ENCODE measurements around the gene PDLIM1. TPM values are rescaled to one million over a fixed set of nuclear protein-coding genes. Genes with fewer than 3 reads are reported as not detected.

Gene PDLIM1
- total and polyA plus RNA-seq, 2 of the 13 experiments (the other 11 are each of a cell fraction or from before 2014, with no cell fraction given), result 119 to 123 TPM

DNA sequence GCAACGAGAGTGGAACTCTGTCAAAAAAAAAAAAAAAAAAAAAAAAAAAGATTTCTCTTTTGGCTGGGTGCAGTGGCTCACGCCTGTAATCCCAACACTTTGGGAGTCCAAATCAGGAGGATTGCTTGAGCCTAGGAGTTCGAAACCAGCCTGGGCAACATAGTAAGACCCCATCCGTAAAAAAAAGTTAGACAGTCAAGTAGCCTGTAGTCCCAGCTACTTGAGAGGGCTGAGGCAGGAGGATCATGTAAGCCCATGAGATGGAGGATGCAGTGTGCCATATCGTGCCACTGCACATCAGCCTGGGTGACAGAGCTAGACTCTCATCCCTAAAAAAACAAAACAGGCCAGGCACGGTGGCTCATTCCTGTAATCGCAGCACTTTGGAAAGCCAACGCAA lies 25.2 kb downstream of the PDLIM1 start:
- H3K27me3 ChIP-seq (ENCODE audit: control insufficient read depth in 1 of 2, insufficient read depth in 2 of 2, low read length in 2 of 2), result no peaks in the 10 kb centered on the region
- ATAC-seq (no peak), FAIRE-seq (no peak), DNase-seq (ENCODE audit: low spot score) (no peak)
- peaks cover 21 to 71% of the 10 kb centered on the region in 2 experiments for H3K36me3 ChIP-seq (replicated peaks in 1 of 2; ENCODE audit: control insufficient read depth in 1 of 2, insufficient read depth in 2 of 2, low read length in 2 of 2)
- H3K4me1 ChIP-seq (ENCODE audit: insufficient read depth, low read length), result peaks cover 61% of the 10 kb centered on the region
- ChIA-PET CTCF (ENCODE audit: low intra/inter-chr PET ratio, low total read pairs) (no interaction called here), POLR2A (no interaction called here)
- H3K4me3 ChIP-seq (replicated peaks in 1 of 3; ENCODE audit: insufficient read depth in 1 of 3, low read depth in 2 of 3, low read length in 3 of 3), result no peak overlapping the region
- intact Hi-C loops (cut with micrococcal nuclease; ENCODE audit: unreplicated experiment) (no loop called here), in situ Hi-C loops (cut with HindIII; ENCODE audit: extremely low pct_ligation_motif_present, low pct_unique_long_range_greater_than_20kb) (no loop called here)
- H3K4me2 ChIP-seq (ENCODE audit: low read depth, low read length), result no peak overlapping the region
- no peak overlapping the region for H3K9ac ChIP-seq (ENCODE audit: insufficient read depth, low read depth, low read length)
- no TSS peak for BruUV-seq (replicated peaks)
- 93% methylated on average over 8 of the region's 8 CpGs for WGBS (ENCODE audit: low lambda C conversion rate)
- TF ChIP-seq, protein P1, sequence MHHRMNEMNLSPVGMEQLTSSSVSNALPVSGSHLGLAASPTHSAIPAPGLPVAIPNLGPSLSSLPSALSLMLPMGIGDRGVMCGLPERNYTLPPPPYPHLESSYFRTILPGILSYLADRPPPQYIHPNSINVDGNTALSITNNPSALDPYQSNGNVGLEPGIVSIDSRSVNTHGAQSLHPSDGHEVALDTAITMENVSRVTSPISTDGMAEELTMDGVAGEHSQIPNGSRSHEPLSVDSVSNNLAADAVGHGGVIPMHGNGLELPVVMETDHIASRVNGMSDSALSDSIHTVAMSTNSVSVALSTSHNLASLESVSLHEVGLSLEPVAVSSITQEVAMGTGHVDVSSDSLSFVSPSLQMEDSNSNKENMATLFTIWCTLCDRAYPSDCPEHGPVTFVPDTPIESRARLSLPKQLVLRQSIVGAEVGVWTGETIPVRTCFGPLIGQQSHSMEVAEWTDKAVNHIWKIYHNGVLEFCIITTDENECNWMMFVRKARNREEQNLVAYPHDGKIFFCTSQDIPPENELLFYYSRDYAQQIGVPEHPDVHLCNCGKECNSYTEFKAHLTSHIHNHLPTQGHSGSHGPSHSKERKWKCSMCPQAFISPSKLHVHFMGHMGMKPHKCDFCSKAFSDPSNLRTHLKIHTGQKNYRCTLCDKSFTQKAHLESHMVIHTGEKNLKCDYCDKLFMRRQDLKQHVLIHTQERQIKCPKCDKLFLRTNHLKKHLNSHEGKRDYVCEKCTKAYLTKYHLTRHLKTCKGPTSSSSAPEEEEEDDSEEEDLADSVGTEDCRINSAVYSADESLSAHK (CRISPR knock-in tag; IDR thresholded peaks at IDR 0.05; ENCODE audit: borderline replicate concordance), result no peak
- TF ChIP-seq ZNF121 (CRISPR knock-in tag; IDR thresholded peaks at IDR 0.05), result peak; percentile 12; the same call in 1 of the 2 replicates
- H3K27ac ChIP-seq (ENCODE audit: extremely low read length, insufficient read depth, low read length), result peak overlapping the region; percentile 80
- no peaks in the 10 kb centered on the region for H3K9me3 ChIP-seq (ENCODE audit: low read length)
- peaks cover 4% of the 10 kb centered on the region for H3K79me2 ChIP-seq (ENCODE audit: insufficient read depth, low read length)
- no peaks in the 10 kb centered on the region; the same call in 1 of the 2 replicates for H4K20me1 ChIP-seq (ENCODE audit: insufficient read depth, low read length)
- no peak overlapping the region for H2AFZ ChIP-seq (ENCODE audit: low read length)

DNA sequence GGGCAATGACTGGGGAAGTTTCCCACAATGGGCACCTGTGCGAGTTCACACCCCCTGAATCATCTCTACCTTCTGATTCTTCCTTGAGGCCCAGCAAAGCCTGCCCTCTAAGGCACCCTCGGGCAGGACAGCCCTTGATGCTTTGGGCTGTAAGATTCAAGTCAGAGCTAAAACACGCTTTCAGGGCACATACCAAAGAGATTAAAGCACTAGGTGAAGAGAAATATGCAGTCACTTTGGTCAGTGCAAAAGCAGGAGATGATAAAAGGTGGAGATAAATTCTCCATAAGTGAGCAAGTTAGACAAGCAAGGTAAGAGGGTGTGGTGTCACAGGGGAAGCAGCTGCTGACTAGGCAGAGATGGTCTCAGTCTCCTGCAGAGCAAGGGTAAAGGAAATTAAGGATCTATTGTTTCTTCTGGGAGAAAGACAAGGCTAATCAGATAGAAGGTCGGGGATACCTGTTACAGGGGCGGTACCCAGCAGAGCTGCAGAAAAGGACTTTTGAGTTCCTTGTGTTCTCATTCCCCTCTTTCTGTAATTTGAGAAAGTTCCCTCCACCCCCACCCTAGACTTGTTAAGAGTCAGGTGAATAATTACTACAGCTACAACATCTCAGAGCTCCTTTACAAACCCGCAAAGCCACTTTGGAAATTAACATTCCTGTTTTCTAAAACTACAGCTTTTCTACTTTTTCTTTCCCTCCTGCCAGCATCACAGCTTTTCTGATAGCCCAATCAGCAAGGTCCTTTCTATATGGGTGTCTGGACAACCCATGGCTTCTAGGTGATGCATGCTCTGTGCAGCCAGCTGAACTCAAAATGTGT lies 26.4 kb downstream of the PDLIM1 start:
- no TSS peak for BruUV-seq (replicated peaks)
- in situ Hi-C loops (cut with HindIII; ENCODE audit: extremely low pct_ligation_motif_present, low pct_unique_long_range_greater_than_20kb) (loop anchor here (5.0 kb wide), 1 partner anchor 98 kb away; no protein-coding TSS in a partner anchor), intact Hi-C loops (cut with micrococcal nuclease; ENCODE audit: unreplicated experiment) (loop anchor here (5.0 kb wide), 1 partner anchor 83 kb away; no protein-coding TSS in a partner anchor)
- no peaks in the 10 kb centered on the region; the same call in 1 of the 2 replicates for H4K20me1 ChIP-seq (ENCODE audit: insufficient read depth, low read length)
- H3K79me2 ChIP-seq (ENCODE audit: insufficient read depth, low read length), result no peaks in the 10 kb centered on the region
- H3K27ac ChIP-seq (ENCODE audit: extremely low read length, insufficient read depth, low read length), result peak overlapping the region; percentile 39
- FAIRE-seq, result no peak
- no peaks in the 10 kb centered on the region for H3K9me3 ChIP-seq (ENCODE audit: low read length)
- H3K4me1 ChIP-seq (ENCODE audit: insufficient read depth, low read length), result peaks cover 65% of the 10 kb centered on the region
- H3K4me2 ChIP-seq (ENCODE audit: low read depth, low read length), result no peak overlapping the region
- no peak for DNase-seq (ENCODE audit: low spot score)
- no peaks in the 10 kb centered on the region for H3K27me3 ChIP-seq (ENCODE audit: control insufficient read depth in 1 of 2, insufficient read depth in 2 of 2, low read length in 2 of 2)
- 0 out of 2 replicates have a peak overlapping the region, but pooled peaks have one; percentile 25 for H3K9ac ChIP-seq (ENCODE audit: insufficient read depth, low read depth, low read length)
- no peak overlapping the region for H2AFZ ChIP-seq (ENCODE audit: low read length)
- H3K4me3 ChIP-seq (replicated peaks in 1 of 3; ENCODE audit: insufficient read depth in 1 of 3, low read depth in 2 of 3, low read length in 3 of 3), result no peak overlapping the region
- ChIA-PET POLR2A (interaction anchor here (1.2 kb wide), 1 partner anchor 83 kb away, joined by 4 read pairs; no protein-coding TSS in a partner anchor), CTCF (ENCODE audit: low intra/inter-chr PET ratio, low total read pairs) (no interaction called here)
- WGBS (ENCODE audit: low lambda C conversion rate), result 88% methylated on average over 5 of the region's 6 CpGs
- ATAC-seq, result no peak
- H3K36me3 ChIP-seq (replicated peaks in 1 of 2; ENCODE audit: control insufficient read depth in 1 of 2, insufficient read depth in 2 of 2, low read length in 2 of 2), result peaks cover 31 to 74% of the 10 kb centered on the region in 2 experiments
- TF ChIP-seq SPEN (CRISPR knock-in tag; IDR thresholded peaks at IDR 0.05; ENCODE audit: low read depth) (no peak), ZBTB8A (CRISPR knock-in tag; IDR thresholded peaks at IDR 0.05; ENCODE audit: borderline replicate concordance, low read depth) (no peak), ZNF577 (CRISPR knock-in tag; IDR thresholded peaks at IDR 0.05; ENCODE audit: borderline replicate concordance, low read depth) (no peak), ZNF615 (CRISPR knock-in tag; IDR thresholded peaks at IDR 0.05; ENCODE audit: borderline replicate concordance) (no peak), RARG (CRISPR knock-in tag; IDR thresholded peaks at IDR 0.05; ENCODE audit: low read depth) (no peak)
- TF ChIP-seq, protein P2, sequence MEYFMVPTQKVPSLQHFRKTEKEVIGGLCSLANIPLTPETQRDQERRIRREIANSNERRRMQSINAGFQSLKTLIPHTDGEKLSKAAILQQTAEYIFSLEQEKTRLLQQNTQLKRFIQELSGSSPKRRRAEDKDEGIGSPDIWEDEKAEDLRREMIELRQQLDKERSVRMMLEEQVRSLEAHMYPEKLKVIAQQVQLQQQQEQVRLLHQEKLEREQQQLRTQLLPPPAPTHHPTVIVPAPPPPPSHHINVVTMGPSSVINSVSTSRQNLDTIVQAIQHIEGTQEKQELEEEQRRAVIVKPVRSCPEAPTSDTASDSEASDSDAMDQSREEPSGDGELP (IDR thresholded peaks at IDR 0.05; ENCODE audit: borderline replicate concordance, low read depth), result no peak
- TF ChIP-seq, protein P3, sequence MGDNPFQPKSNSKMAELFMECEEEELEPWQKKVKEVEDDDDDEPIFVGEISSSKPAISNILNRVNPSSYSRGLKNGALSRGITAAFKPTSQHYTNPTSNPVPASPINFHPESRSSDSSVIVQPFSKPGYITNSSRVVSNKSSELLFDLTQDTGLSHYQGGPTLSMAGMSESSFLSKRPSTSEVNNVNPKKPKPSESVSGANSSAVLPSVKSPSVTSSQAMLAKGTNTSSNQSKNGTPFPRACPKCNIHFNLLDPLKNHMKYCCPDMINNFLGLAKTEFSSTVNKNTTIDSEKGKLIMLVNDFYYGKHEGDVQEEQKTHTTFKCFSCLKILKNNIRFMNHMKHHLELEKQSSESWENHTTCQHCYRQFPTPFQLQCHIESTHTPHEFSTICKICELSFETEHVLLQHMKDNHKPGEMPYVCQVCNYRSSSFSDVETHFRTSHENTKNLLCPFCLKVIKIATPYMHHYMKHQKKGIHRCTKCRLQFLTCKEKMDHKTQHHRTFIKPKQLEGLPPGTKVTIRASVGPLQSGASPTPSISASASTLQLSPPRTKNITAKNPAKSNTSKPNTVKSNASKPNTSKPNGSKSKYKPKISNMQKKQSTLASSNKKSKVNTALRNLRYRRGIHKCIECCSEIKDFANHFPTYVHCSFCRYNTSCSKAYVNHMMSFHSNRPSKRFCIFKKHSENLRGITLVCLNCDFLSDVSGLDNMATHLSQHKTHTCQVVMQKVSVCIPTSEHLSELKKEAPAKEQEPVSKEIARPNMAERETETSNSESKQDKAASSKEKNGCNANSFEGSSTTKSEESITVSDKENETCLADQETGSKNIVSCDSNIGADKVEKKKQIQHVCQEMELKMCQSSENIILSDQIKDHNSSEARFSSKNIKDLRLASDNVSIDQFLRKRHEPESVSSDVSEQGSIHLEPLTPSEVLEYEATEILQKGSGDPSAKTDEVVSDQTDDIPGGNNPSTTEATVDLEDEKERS (CRISPR knock-in tag; IDR thresholded peaks at IDR 0.05), result no peak
